Panc1 (cell line): ENCODE data around the gene COL11A2. TPM values are rescaled to one million over a fixed set of nuclear protein-coding genes. Genes with fewer than 3 reads are reported as not detected.

Experiments used
- ATAC-seq: fragments of 200-7000 bp; cut with Tn5 transposase; 2 replicates; pipeline ENCODE4 v1.9.1; 2020; ENCODE audit warnings: mild to moderate bottlenecking, moderate library complexity
- BruUV-seq: library from RNA; stranded (reverse); fragments of 400-500 nt; replicated peaks from 2 replicates; lab custom pipeline; 2021; lab: Mats Ljungman, UMichigan
- CTCF ChIA-PET: fragments of 300-600 bp; sonication (Branson Sonifier 250); formaldehyde crosslinking; loops from one replicate; lab custom pipeline; 2022; ENCODE audit warnings: antibody characterized with exemption; lab: Charles Lee
- POLR2A ChIA-PET: fragments of 300-600 bp; sonication (Branson Sonifier 250); formaldehyde crosslinking; loops from one replicate; lab custom pipeline; 2022; ENCODE audit warnings: antibody characterized with exemption; lab: Charles Lee
- DNase-seq: peaks from one replicate; pipeline ENCODE4 v3.0.0-alpha.2; 2010; ENCODE audit warnings: low read depth, low spot score
- H3K27ac ChIP-seq: 2 replicates; pipeline ENCODE4 v1.5.1; 2011; ENCODE audit warnings: mild to moderate bottlenecking, low read length, inconsistent platforms
- H3K27me3 ChIP-seq: fragments of 200-500 bp; sonication (Bioruptor generic); 2 replicates; pipeline ENCODE4 v1.6.0; 2014; ENCODE audit warnings: low read length, inconsistent platforms; ENCODE audit not compliant: control insufficient read depth, insufficient read depth
- H3K36me3 ChIP-seq: fragments of 200-500 bp; sonication (Bioruptor generic); 2 replicates; pipeline ENCODE4 v1.5.1; 2014; ENCODE audit warnings: inconsistent platforms, mild to moderate bottlenecking, low read length, moderate library complexity; ENCODE audit not compliant: control insufficient read depth, insufficient read depth
- H3K4me1 ChIP-seq: 2 replicates; pipeline ENCODE4 v1.5.1; 2011; ENCODE audit warnings: inconsistent platforms, mild to moderate bottlenecking, low read length, moderate library complexity; ENCODE audit not compliant: control insufficient read depth, insufficient read depth
- H3K4me3 ChIP-seq, 2 experiments: 2 replicates each; pipeline ENCODE4 v1.5.1; 2011 to 2012; ENCODE audit warnings: low read depth in 2 of 2, low read length in 2 of 2, mild to moderate bottlenecking in 2 of 2, inconsistent platforms in 1 of 2, moderate library complexity in 1 of 2
- H3K9me3 ChIP-seq: fragments of 200-500 bp; sonication (Bioruptor generic); 2 replicates; pipeline ENCODE4 v1.5.1; 2014; ENCODE audit warnings: low read depth, mild to moderate bottlenecking, inconsistent platforms, low read length, moderate library complexity; ENCODE audit not compliant: control insufficient read depth, insufficient read depth
- CTCF ChIP-seq: fragments of 450-650 bp; IDR thresholded peaks from 2 replicates; pipeline ENCODE4 v1.5.1; 2017; ENCODE audit warnings: mild to moderate bottlenecking
- POLR2AphosphoS5 ChIP-seq: IDR thresholded peaks from 2 replicates; pipeline ENCODE4 v1.6.1; 2012; ENCODE audit warnings: mild to moderate bottlenecking, low read depth, low read length, moderate library complexity
- REST ChIP-seq, 2 experiments: IDR thresholded peaks; 2 replicates each; pipeline ENCODE4 v1.6.1; 2011 to 2012; ENCODE audit warnings: low read depth in 2 of 2, control low read depth in 1 of 2, low read length in 1 of 2, mild to moderate bottlenecking in 1 of 2, moderate library complexity in 1 of 2; ENCODE audit not compliant: insufficient read depth in 1 of 2
- SIN3A ChIP-seq: IDR thresholded peaks from 2 replicates; pipeline ENCODE4 v1.6.1; 2012; ENCODE audit warnings: low read depth, mild to moderate bottlenecking, low read length, moderate library complexity, borderline replicate concordance; ENCODE audit not compliant: insufficient read depth
- TCF7L2 ChIP-seq: IDR thresholded peaks from 2 replicates; pipeline ENCODE4 v1.6.1; 2011; ENCODE audit warnings: mild to moderate bottlenecking, low read depth, low read length, inconsistent platforms
- in situ Hi-C: cut with HindIII; loops from 2 replicates; pipeline ENCODE4 v1.10.0; 2016; ENCODE audit warnings: low sequenced_read_pairs, low pct_unique_long_range_greater_than_20kb
- intact Hi-C: fragments of 100-400 bp; cut with micrococcal nuclease; formaldehyde crosslinking; loops from one replicate; pipeline ENCODE4 v1.10.0; 2022; ENCODE audit not compliant: unreplicated experiment
- total RNA-seq: library from RNA; stranded (reverse); gene quantifications from one replicate; pipeline ENCODE4 v1.2.1, GENCODE V29; 2021; ENCODE audit not compliant: unreplicated experiment

The COL11A2 gene
- total RNA-seq, 1 experiment from 2014 or later, result 0.57 TPM

GRCh38 chr6:33136310-33136900, 55.9 kb downstream of the COL11A2 start:
- ChIA-PET POLR2A (no interaction called here), CTCF (interaction anchor here (0.6 kb wide), 1 partner anchor 37 kb away, joined by 3 read pairs; no protein-coding TSS in a partner anchor)
- Histone ChIP-seq H3K27me3 (no peaks in the 10 kb centered on the region), H3K4me3 (no peak overlapping the region), H3K36me3 (no peaks in the 10 kb centered on the region), H3K4me1 (no peaks in the 10 kb centered on the region), H3K27ac (no peak overlapping the region), H3K9me3 (no peaks in the 10 kb centered on the region)
- intact Hi-C loops (no loop called here), in situ Hi-C loops (no loop called here)
- ATAC-seq (no peak), DNase-seq (no peak)
- BruUV-seq, result no TSS peak
- TF ChIP-seq CTCF, result no peak
- TF ChIP-seq SIN3A, result no peak
- TF ChIP-seq TCF7L2, result no peak

- Histone ChIP-seq H3K36me3 (no peaks in the 10 kb centered on the region), H3K27ac (no peak overlapping the region), H3K4me1 (no peaks in the 10 kb centered on the region), H3K27me3 (peaks cover 1% of the 10 kb centered on the region; the same call in 1 of the 2 replicates), H3K9me3 (no peaks in the 10 kb centered on the region), H3K4me3 (no peak overlapping the region)
- no peak for DNase-seq
- no peak for TF ChIP-seq CTCF
- no peak for TF ChIP-seq TCF7L2
- no peak for TF ChIP-seq REST (IDR thresholded peaks at IDR 0.05; ENCODE audit: insufficient read depth in 1 of 2, low read depth in 2 of 2, low read length in 1 of 2)
- no peak for TF ChIP-seq POLR2AphosphoS5
- no peak for TF ChIP-seq SIN3A
- in situ Hi-C loops (no loop called here), intact Hi-C loops (no loop called here)
- CTCF ChIA-PET, result no interaction called here
- ATAC-seq, result no peak
- no TSS peak for BruUV-seq
- POLR2A ChIA-PET, result no interaction called here
Observed at GRCh38 chr6:33132081-33132524, 60.2 kb downstream of the COL11A2 start.
